Measurements from ENCODE around the gene NUP37.
"Not testable (repeated sequence)": the region's sequence is repeated elsewhere in the genome, so short reads cannot be mapped to it uniquely, and the experiment has no call there.

The NUP37 gene

DNA sequence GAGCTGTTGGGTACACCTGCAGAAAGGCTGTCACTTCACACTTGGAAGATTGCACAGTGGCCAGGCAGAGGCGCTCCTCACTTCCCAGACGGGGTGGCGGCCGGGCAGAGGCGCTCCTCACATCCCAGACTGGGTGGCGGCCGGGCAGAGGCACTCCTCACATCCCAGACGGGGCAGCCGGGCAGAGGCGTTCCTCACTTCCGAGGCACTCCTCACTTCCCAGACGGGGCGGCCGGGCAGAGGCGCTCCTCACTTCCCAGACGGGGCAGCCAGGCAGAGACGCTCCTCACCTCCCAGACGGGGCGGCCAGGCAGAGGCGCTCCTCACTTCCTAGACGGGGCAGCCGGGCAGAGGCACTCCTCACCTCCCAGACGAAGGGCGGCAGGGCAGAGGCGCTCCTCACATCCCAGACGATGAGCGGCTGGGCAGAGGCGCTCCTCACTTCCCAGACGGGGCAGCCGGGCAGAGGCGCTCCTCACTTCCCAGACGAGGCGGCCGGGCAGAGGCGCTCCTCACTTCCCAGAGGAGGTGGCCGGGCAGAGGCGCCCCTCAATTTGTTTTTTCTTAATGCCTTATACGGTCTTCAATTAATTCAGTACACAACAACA lies 30.6 kb downstream of the NUP37 start:
- not testable (repeated sequence) for DNase-seq

GRCh38 chr12:102080842-102081241 lies 39.1 kb downstream of the NUP37 start:
- DNase-seq: no peak

DNA sequence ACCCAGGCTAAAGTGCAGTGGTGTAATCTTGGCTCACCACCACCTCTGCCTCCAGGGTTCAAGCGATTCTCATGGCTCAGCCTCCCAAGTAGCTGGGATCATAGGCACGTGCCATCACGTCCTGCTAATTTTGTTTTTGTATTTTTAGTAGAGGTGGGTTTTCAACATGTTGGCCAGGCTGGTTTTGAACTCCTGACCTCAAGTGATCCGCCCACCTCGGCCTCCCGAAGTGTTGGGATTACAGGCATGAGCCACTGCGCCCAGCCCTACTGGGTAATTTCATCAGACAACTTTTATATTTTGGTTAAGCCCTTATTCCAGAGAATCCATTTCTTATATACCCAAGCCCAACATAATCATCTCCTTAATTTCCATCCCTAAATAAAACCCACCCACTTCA lies 47.8 kb downstream of the NUP37 start:
- not testable (repeated sequence) for DNase-seq

DNA sequence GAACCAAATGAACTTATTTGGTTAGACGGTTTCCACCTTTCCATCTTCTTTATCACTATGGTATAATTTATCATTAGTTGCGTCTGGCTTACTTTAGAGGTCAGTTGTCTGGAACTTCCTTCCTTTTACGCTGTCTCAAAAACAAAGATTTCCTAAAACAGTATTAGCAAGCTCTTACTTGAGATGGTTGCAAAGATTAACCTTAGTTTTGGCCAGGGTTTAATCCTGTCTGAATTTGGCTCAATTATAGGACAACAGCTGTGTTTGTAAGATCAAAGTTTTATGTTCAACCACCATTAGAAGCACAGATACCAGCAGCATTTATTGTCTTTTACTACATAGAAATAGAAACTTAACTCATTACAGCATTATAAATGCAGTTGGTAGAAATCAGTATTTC lies 50.2 kb downstream of the NUP37 start:
- DNase-seq: no peak

DNA sequence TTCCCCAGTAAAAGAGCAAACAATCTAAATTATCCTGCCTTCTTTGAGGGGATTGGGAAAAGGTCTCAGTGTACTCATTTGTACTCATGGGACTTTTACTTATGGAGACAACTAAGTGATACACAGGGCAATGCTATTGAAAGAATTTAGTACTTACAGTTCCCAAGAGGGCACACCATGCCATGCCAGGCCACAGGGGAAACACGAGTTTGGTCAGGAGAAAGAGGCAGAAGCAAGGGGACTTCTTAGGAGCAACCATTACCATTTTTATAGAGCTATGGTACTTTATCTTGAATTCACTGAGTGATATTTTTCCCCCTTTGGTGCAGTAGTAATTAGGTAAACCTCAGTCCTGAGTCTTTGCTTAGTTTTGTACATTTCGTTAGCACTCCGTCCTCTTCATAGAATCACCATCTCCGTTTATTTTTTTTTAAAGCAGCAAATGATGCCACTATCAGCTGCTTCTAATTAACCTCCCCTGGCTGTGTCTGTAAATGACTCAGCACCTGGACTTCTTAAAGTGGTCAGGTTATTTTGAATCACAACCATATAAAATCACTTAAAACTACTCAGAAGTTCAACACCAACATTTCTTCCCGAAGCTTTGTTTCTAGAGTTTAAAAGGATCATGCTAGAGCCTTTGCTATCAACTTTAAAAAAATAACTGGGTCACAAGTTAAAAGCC lies 52.2 kb downstream of the NUP37 start:
- peak; percentile 60 for DNase-seq

DNA sequence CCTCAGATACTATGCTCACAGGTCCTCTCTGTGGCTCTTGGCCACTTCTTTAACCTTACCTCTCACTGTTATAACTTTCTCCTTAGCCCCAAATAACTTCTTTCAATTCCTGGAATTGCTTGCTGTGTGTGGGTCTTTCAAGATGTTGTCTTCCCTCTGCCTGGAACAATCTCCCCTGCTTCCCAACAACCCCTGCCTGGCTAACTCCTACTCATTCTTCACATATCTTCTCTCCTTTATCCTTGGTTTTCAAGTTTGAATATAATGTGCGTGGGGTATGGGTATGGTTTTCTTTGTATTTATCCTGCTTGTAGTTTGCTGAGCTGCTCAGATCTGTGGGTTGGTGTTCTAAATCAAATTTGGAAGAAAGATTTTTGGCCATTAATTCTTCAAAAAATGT lies 55.4 kb downstream of the NUP37 start:
- DNase-seq: no peak

DNA sequence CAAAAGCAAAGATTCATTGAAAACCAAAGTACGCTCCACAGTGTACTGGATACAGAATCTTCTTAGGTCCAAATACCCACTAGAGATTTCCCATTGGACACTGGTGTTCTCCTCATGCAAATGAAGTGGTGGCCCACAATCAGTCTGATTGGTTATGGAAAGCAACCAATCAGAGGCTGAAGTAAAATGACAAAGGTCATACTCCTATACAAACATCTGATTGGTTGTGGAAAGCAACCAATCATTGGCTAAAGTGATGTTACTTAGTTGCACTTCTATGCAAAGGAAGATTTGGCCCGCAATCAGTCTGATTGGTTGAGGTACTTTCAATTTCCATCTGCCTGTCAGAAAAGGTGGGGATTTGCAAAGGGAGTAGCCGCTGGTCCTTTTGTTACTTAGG lies 56.8 kb downstream of the NUP37 start:
- DNase-seq: peak; percentile 4

DNA sequence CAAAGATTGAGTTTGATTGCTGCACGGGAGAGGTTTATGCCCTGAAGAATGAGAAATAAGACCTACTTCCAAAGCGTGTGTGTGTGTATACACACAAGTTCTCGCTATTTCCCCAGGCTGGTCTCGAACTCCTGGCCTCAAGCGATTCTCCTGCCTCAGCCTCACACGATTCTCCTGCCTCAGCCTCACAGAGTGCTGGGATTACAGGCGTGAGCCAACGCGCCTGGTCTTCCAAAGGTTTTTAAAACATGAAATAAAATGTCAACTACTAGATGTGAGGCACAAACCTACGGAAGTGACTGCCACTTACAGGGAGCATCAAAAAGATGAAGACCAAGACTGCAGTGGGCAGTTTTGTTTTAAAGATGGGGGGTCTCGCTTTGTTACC lies 57.5 kb downstream of the NUP37 start:
- DNase-seq: no peak

- peak; percentile 94 for DNase-seq
Observed at GRCh38 chr12:102061560-102062418, 58.1 kb downstream of the NUP37 start, which contains the start of gene WASHC3. WASHC3 (minus strand) TSS chr12:102061991; CDS start chr12:102061962, 29 bp downstream.

DNA sequence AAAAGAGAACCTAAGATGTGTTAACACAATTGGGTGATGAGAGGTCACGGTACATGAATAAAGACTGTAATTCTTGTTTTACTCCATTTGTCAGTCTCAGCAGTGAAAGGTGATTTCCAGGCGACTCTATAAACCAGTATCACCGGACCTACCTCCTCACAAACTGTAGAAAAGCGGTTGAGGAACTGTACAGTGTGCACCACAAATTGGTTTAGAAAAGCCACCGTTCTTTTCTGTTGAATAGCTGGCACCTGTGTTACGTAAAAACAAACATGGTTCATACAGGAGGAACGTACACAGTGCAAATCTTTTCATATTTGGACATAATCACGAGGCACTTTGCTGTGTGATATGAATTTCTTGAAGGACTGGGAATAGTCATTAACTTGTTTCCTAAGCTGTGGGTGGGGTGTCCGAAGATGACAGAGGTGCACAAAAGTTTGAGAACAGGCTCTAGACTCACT lies 58.8 kb downstream of the NUP37 start:
- DNase-seq: no peak

DNA sequence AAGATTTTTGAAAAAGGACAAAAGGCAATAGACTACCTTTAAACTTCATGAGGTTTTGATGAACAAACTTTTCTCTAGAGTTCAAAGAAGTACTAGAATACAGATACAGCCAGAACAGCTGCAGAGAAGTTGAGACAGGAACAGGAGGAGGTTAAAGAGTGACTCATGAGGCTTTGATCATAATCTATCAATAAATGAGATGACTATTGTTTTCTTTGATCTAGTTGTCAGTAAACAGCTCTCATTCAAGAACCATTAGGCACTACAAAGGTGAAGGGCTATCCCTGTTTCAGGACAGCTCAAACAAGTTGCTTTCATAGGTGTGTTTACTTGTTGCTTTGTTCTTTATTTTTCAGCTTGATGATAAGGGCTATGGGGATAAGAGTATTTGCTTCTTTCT lies 60.6 kb downstream of the NUP37 start:
- no peak for DNase-seq

GRCh38 chr12:102054345-102054744 lies 65.6 kb downstream of the NUP37 start:
- no peak for DNase-seq

DNA sequence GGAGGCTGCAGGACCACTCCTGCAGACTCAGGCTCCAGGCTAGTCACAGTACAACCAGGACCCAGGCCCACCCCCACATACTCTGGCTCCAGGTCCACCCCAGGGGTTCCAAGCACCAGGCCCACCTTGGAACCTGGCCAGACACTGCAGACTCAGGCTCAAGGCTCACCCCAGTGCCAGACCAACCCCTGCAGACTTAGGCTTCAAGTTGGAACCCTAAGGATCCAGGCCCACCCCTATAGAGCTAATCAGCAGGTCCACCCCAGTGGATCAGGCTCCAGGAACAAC lies 66.9 kb downstream of the NUP37 start:
- no peak for DNase-seq

DNA sequence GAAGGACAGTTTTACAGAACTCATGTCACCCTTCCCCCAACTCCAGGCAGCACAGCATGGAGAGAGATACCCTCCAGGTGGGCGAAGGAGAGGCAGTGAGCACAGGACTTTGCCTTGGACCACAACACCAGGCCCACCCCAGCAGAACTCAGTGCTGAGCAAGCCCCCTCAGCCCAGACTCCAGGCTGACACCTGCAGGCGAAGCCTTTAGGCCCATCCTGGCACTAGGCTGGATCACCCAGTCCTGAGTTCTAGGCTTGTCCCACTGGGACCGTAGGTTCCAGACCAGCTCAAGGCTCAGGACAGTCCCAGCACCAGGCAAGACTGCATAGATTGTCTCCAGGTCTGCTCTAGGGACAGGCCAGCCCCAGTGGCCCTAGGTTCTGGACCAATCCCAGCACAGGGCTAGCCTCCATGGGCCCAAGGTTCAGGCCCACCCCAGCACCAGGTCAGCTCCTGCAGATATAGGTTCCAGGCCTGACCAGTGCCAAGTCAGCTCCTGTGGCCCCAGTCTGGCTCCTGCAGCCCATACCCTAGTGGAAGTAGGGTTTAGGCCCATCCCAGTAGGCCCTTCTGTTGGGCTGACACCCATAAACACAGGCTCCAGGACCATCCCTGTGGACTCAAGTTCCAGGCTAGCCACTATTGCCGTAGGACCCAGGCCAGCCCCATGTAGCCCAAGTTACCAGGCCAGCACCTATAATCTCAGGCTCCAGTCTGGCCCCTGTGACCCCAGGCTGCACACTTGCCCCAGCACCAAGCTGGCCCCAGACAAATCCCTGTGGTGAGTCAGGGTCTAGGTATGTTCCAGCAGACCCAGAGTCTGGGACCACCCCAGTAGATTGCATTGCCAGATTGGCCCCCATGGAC lies 67.5 kb downstream of the NUP37 start:
- peak; percentile 1 for DNase-seq

DNA sequence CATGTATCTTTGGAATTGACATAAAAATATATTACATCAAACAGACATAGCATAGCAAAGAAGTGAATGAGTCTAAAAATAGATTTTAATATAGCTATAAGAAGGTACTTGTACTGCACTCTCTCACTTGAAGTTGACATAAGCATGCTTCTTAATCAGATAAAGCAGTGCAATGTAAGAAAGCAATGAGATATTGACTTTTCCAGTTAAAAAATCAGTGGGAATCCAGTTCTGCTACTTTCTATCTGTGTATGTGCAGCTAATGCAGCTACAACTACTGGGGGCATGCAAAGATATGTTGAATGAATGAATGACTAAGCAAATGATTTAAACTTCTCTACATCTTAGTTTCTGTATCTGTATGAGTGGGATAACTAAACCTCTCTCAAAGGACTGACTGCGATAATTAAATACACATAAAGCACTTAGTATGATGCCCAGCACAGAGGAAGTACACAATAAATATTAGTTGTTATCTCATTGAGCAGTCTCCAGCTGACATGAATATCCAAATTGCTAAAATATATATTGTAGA lies 68.4 kb downstream of the NUP37 start:
- no peak for DNase-seq

- DNase-seq: no peak
Observed at GRCh38 chr12:102050660-102051430, 69.1 kb downstream of the NUP37 start.

DNA sequence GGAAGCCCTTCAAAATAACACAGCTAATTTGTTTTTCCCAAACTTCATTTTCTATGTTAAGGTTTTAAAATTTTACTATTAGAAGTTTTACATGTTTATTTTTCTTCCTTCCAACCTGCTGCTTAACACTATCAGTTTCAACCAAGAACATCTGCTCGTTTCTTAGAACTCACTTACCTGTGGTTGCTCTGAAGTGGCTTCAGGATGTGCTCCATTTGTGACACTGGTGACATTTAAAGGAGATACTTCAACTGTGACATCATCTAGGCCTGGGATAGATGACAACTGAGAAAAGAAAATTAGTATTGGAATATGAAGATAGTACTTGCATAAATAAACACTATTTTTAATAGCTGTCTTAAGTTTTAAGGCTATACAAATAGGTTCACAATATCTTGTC lies 76.0 kb downstream of the NUP37 start:
- DNase-seq: no peak

DNA sequence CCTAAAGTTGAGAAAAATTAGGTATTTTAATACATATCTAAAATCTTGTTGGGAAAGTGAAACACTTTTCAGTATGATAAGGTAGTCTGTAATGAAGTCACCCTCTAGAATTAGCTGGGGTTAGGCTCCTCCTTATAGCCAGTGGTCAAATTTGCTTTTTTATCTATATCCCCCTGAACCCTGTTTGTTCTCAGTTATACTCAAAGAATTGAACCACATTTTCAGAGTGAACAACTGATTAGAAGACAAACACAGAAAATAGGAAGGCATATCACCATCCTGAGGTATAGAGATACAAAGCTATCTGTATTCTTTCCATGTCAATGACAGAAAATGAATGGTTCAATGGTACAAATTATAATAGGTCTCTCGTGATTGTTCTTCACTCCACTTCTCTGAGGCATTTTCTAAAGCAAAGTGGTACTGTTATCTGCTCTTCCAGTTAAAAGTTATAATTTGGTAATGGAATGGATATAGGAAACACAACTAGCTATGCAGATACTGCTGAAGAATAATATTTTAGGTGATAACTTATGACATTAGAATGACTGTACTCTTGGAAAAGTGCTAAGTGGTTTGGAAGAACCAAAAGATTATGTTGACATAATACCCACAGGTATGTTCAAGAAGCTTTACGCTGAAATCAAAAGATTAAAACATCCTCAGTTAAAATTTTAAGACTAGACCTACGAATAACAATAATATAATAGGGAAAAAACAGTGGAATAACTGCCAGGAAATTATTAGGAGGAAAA lies 85.7 kb downstream of the NUP37 start:
- DNase-seq: peak; percentile 41

DNA sequence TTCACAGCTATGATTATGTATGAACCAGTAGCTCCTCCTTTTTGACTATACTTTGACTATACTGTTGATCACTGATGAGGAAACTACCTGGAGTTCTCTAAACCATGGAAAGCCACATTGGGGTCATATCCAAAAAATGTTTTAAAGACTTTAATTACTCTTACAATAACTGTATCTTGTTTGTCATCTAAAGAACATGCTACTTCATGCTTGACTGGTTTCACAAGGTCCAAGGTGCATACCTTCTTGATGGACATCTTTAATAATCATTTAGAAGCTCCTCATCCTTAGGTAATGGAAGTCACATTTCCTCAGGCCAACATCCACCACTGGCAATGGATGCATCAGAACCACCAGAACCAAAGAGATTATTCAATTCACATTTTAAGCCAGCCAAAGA lies 88.1 kb downstream of the NUP37 start:
- no peak for DNase-seq

DNA sequence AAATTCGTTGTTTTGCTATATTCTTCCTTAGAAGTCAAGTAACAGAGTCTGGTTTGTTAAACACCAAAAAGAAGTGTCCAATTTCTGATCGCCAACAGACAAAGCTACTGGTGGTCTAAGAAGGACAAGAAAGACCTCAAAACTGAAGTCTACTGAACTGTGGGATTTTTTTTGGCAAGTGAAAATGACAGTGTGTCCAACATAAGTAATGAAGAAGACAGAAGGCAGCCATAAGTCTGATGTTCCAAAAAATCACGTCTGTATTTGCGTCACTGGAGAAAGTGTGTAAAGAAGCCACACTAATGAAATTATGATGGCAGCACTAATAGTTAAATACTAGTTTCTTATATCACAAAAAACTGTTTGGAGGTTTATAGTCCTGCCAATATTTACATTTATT lies 90.8 kb downstream of the NUP37 start:
- no peak for DNase-seq

DNA sequence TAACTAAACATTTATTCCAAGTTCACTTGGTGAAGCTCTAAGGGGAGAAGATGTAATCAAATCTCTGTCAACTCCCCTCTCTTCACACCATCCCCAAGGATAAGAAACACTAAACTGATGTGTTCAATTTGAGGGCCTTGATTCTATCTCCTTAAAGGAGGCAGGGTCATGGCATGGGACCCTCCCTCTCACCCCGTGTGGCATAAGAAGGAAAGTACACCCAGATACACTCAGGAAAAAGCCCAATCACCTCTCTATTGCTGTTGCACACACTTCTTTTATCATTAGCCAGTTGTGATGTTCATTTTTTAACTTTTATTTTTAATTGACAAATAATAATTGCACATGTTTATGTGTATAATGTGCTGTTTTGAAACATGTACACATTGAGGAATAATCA lies 93.2 kb downstream of the NUP37 start:
- DNase-seq: no peak

Measured in fibroblast of skin of right biceps (primary cell).